Mammary epithelial cell (primary cell): ENCODE results near the gene ZMYM1.
A peak's percentile ranks its signal among the peaks of the same experiment; 100 is the strongest.

Source experiments
- CTCF ChIP-seq, 2 donors: IDR thresholded peaks in 1 of 2; conservative IDR thresholded peaks in 1 of 2; 2 replicates each; pipeline ENCODE4 v1.5.1; 2011 to 2012; ENCODE audit warnings: inconsistent platforms in 2 of 2, low read length in 2 of 2, mild to moderate bottlenecking in 2 of 2, control low read depth in 1 of 2, low read depth in 1 of 2; ENCODE audit not compliant: insufficient read depth in 1 of 2; ENCODE audit errors: extremely low read depth in 1 of 2
- EZH2 ChIP-seq: IDR thresholded peaks from 2 replicates; pipeline ENCODE4 v1.6.1; 2012; ENCODE audit warnings: low read length, inconsistent platforms, borderline replicate concordance

GRCh38 chr1:35112668-35113067 is 33.5 kb downstream of the ZMYM1 start:
- TF ChIP-seq CTCF (conservative IDR thresholded peaks at IDR 0.05 in 1 of 2, IDR thresholded peaks at IDR 0.05 in 1 of 2; ENCODE audit: extremely low read depth in 1 of 2, insufficient read depth in 1 of 2, low read depth in 1 of 2, low read length in 2 of 2) (peak; percentile 17 to 20), EZH2 (no peak)
